NK-92 (cell line): ENCODE data around the gene STARD13.

ENCODE experiments used
- DNase-seq: peaks from one replicate; lab custom pipeline; 2025; ENCODE audit not compliant: unreplicated experiment; lab: John Stamatoyannopoulos, UW

STARD13 gene

DNA sequence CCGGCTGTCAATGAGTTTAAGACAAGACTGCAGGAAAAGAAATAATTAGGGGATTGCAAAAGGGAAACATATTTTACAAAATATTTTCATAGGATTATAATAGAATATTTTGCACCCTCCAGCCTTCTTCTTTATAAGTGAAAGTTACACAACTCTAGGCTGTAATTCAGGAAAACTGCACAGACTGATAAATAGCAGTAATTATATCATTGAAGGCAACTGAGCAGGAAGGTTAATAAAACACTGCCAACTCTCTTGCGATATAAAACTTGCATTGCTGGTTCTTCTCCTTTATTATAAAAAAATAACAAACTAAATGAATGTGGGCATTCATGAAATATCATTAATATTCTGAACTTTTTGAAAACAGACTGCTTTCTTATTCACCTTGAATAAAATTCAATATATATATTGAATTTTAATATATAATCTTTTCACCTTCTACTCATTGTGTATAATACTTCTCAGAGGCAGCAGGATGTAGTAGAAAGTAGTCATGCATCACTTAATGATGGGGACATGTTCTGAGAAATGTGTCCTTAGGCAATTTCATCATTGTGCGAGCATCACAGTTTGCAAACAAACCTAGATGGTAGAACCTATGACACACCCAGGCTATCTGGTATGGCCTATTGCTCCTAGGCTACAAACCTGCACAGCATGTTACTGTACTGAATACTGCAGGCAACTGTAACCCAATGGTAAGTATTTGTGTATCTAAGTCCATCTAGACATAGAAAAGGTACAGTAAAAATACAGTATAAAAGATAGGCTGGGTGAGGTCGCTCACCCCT lies 24.9 kb upstream of the STARD13 start:
- DNase-seq: no peak

DNA sequence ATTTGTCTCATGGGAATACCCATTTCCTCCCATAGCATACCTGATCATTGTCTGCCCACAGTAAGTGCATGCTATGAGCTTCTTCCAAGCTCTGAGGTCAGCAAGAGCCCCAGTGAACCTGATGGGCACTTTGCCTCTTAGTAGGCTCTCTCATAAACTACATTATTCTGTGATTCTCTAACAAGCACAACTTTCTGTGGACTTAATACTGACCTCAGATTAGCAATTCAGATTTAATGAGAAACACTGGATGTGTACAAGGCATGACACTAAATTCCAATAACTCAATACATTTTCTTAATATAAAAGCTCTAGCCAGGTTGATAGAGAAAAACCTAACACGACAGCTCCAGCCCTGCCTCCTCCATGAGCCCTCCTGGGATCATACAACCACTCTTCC lies 23.3 kb upstream of the STARD13 start:
- no peak for DNase-seq

DNA sequence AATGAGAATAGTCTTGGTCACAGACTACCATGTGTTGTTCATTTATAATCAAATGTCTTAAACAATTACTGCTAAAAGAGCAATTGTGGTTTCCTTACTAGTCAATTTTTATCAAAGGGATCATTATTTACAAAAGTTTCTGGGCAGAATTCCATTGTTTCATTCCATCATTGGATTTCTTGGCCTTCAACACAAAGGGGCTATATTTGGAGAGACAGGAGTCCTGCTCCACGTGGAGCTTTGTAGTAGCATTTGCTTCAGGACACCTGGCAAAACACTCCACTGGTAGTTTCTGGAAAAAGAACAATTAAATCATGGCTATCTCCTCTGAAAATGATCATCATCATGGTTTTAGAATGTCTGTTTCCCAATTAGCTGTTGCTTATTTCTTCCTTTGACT lies 22.3 kb upstream of the STARD13 start:
- no peak for DNase-seq

DNA sequence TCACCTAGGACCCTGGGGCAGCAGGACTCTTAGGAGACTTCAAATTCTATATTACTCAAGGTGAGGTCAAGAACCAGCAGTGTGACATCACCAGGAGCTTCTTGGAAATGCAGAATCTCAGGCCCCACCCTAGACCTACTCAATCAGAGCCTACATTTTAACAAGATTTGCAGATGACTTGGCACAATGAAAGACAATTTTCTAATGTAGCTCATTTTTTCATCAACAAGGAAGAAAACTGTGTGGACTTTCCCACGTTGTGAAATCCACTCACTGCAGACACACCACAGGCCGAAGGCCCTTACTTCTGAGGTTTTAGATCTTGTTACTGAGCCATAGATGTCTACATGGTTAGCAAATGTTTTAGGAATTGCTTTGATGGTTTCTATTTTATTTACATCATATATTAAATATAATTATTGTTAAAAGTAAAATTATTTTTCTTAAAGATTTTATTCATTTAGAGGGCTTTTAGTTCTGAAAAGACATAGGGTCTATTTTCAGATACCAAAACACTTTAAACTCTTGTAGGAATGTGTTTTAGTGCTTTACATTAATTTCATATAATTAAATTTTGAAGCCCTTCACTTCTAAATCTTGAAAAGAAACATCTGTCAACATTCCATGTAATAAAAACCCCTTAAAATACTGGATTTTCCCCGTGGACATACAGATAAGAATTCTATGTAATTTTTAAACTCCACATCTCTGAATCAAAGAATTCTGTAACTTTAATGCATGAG lies 18.5 kb upstream of the STARD13 start:
- DNase-seq: no peak

- no peak for DNase-seq
Observed at GRCh38 chr13:33299626-33300025, 14.1 kb upstream of the STARD13 start.

- no peak for DNase-seq
Observed at GRCh38 chr13:33296793-33297425, 11.4 kb upstream of the STARD13 start.

DNA sequence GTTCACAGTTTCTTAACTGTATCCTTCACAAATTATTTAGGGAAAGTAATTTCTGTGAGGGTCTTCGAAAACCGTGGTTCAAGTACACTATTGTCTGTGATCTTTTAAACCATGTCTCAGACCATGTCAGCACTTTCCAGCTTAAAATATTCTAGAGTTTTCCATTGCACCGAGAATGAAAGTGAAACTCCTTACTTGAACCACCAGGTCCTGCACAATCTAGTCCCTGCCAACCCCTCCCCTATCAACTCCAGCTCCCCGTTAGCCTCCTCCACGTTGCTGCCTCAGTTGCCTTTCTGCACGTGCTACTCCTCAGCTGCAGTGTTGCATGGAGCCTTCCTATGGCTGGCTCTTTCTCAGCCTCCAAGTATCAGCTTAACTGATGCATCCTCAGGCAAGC lies 7.2 kb upstream of the STARD13 start:
- DNase-seq: no peak

- no peak for DNase-seq
Observed at GRCh38 chr13:33290421-33290965, 4.9 kb upstream of the STARD13 start.

DNA sequence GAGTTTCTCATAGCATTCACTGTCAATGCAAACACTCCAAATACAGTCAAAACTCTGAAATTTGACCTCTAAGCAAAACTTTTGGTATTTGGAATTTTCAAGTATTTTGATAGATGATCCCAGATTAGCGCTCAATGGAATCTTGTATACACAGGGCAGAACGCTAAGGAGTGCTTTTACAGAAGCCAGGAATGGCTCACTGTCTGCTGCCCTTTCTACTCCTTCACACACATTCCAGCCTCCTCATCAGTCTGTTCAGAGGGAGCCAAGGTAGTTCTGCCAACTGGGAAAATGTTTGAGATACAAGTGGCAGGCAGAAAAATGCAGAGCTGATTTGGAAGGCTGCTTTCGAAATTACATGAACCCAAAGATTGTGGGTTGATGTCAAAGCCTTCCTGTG lies 4.4 kb upstream of the STARD13 start:
- no peak for DNase-seq

DNA sequence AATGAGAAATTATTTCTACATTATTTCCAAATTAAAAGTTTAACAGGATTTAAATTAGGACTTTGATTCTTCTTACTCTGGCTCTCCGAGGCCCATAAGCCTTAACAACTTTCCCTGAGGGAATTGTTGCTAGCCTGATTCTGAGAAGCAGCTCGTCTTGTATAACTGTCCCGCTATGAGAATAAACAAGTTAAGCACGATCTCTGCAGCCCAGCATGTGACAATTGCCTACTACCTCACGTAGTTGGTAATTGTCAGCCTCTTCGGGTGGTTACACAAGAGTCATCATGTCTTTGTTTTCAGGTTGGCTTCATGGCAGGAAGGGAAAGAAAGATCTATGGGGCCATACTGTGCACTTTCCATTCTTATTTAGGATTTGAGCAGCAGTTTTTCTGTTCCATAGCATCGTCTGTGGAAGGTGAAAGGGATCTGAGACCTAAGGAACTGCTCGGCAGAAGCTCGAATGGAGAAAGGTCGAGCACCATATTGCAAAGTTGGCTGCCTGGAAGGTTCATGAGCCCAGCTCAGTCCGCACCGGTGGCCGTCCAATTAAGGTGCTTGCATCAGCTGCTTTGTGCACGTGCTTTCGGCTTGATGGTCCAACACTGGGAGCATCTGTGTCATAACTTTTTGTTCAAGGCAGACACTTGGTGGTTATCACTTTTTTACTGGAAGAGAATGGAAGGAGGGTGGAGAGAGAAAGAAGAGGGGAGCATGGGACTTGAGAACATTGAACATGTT lies 1.8 kb upstream of the STARD13 start:
- no peak for DNase-seq

GRCh38 chr13:33286128-33286527 lies 573 bp upstream of the STARD13 start:
- DNase-seq: no peak

GRCh38 chr13:33284916-33285315 lies 639 bp downstream of the STARD13 start:
- no peak for DNase-seq

GRCh38 chr13:33284031-33284430 lies 1.5 kb downstream of the STARD13 start:
- DNase-seq: no peak

DNA sequence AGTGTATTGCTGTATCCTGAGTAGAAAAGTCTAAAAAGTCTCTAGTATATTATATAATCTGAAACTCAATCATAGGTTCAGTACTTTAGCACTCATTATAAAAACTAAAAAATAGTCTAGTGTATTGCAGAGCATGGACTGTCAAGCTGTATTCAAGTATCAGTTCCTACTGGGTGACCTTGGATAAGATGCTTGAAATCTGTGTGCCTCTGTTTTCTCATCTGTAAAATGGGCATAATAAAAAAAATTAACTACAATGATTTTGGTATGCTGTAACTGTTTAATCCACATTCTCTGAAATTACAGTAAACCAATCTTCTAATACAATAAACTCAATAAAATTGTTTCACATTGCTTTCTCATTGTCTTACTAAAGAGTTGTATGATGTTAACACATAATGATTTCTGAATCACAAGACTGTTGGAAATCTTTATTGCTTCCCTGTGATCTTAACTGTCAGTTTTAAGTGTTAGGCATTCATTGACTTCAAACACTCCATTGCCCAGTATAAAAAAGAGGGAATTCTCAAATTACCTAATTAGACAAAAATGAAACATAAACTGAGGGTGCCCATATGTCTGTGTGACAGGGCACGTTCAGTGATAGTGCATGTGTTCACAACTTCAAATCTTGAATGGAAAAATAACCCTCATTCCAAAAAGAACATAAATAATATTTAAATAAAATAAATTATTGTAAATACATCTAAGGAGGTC lies 2.2 kb downstream of the STARD13 start:
- no peak for DNase-seq

- DNase-seq: no peak
Observed at GRCh38 chr13:33281951-33282595, 3.5 kb downstream of the STARD13 start.

- no peak for DNase-seq
Observed at GRCh38 chr13:33280923-33281322, 4.6 kb downstream of the STARD13 start.

DNA sequence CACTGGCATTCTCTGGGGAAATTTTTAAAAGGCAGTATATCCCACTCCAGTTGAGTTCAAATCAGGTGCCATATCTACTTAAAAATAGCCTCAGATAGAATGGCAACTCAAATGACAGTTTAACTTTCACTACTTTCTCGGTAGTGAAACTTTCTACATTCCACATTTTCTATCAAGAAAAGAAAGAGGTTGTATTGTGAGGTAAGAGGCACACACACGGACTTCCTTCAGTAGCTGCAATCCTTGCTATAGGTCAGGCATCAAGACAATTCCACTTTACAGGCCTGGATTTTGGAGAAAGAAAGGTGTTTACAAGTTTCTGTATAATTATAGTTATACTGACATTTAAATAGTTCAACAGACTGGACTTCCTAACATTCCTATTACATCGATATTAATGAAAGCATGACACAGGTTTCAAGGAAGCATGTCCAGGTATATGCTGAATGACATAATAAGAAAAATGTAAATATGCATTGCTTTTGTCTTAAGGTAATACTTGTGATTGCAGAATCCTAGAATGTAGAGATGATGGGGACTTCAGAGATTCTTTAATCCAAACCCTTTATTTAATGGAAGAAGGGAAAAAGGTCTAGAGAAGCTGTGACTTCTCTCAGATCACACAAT lies 5.2 kb downstream of the STARD13 start:
- DNase-seq: no peak

DNA sequence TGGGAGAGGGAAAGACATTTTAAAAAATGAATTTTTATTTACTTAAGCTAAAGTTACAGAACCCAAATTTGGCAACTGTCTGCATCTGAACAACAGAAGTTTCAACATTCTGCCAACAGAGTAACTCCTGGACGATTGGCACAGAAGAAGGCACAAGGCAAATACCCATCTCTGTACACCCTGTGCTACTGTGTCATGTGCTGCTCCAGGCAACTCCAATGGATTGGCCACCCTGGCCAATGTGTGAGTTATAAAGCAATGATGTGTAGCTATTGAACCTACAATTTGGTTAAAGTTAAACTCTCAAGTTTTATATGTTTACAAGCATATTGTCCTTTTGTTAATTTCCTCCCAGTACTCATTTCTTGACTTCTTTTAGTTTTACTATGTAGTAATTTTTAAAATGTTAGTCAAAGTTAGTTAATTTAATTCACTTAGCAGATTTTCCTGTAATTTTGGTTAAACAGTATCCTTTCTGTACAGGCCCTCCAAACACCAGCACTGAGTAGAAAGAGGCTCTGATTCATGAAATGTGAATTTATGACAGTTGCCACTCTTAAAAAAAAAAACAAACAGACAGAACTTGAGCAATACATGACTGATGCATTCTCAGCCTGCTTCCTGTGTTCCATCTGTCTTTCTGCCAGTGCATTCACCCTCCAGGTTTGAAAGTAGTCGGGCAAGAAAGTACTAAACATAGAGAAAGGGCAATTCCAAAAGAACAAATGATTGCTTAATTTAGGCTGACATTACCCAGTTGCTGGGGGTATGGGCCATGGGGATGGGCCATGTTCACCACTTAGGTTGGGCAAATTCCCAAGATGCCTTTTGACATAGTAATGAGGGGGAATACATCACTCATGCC lies 5.9 kb downstream of the STARD13 start:
- DNase-seq: no peak

DNA sequence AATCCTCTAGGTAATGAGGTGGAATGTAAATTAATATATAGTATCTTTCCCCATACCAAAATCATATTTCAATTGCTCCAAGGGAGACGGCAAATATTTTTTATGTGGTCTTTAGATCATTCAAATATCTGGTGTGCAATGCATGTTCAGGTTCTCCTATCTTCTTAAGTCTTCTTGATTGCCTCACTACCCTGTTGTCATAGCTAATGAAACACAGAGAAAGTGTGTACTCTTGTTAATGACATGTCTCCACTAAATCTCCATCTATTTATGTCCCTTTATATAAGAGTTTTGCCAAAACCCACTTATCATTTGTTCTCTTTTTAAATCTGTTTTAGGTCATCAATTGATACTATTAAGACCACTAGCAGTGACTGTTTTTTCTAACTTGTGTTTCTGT lies 6.6 kb downstream of the STARD13 start:
- DNase-seq: no peak
